Neural progenitor cell (in vitro differentiated cells): ENCODE results near the gene MTG2. TPM values are rescaled to one million over a fixed set of nuclear protein-coding genes. Genes with fewer than 3 reads are reported as not detected.

Experiments used
- DNase-seq: peaks from one replicate; pipeline ENCODE4 v3.0.0-alpha.2; 2016; ENCODE audit warnings: low spot score
- H2AFZ ChIP-seq: fragments of 200-600 bp; sonication (generic); replicated peaks from 2 replicates; pipeline ENCODE4 v1.6.1; 2016; ENCODE audit warnings: antibody characterized with exemption
- H3F3A ChIP-seq: fragments of 200-600 bp; sonication (generic); 2 replicates; pipeline ENCODE4 v1.6.1; 2016; ENCODE audit warnings: antibody characterized with exemption, low read depth
- H3K27ac ChIP-seq: fragments of 200-600 bp; sonication (generic); 2 replicates; pipeline ENCODE4 v1.5.1; 2016; ENCODE audit warnings: mild to moderate bottlenecking
- H3K27me3 ChIP-seq: fragments of 200-600 bp; sonication (generic); 2 replicates; pipeline ENCODE4 v1.6.1; 2016; ENCODE audit warnings: mild to moderate bottlenecking, moderate library complexity
- H3K36me3 ChIP-seq: fragments of 200-600 bp; sonication (generic); 2 replicates; pipeline ENCODE4 v1.5.1; 2016
- H3K4me1 ChIP-seq: fragments of 200-600 bp; sonication (generic); 2 replicates; pipeline ENCODE4 v1.6.1; 2016; ENCODE audit warnings: mixed run types
- H3K4me2 ChIP-seq: fragments of 200-600 bp; sonication (generic); 2 replicates; pipeline ENCODE4 v1.6.1; 2016
- H3K4me3 ChIP-seq: fragments of 200-600 bp; sonication (generic); 2 replicates; pipeline ENCODE4 v1.5.1; 2016
- H3K79me2 ChIP-seq: fragments of 200-600 bp; sonication (generic); 2 replicates; pipeline ENCODE4 v1.6.1; 2016; ENCODE audit warnings: low read depth
- H3K9ac ChIP-seq: fragments of 200-600 bp; sonication (generic); 2 replicates; pipeline ENCODE4 v1.6.1; 2016
- H3K9me3 ChIP-seq: fragments of 200-600 bp; sonication (generic); 2 replicates; pipeline ENCODE4 v1.5.1; 2016; ENCODE audit warnings: low read depth
- H4K20me1 ChIP-seq: fragments of 200-600 bp; sonication (generic); 2 replicates; pipeline ENCODE4 v1.6.1; 2016; ENCODE audit warnings: low read depth
- H3K27ac Mint-ChIP-seq: 3 replicates; pipeline ENCODE4 v1.8.0; 2021; ENCODE audit warnings: mixed read lengths
- H3K27me3 Mint-ChIP-seq: 2 replicates; pipeline ENCODE4 v1.8.0; 2022; ENCODE audit warnings: low read depth, mild to moderate bottlenecking, inconsistent platforms, moderate library complexity, mixed read lengths; ENCODE audit not compliant: insufficient read depth
- H3K36me3 Mint-ChIP-seq: 3 replicates; pipeline ENCODE4 v1.8.0; 2021; ENCODE audit warnings: mixed read lengths
- H3K4me1 Mint-ChIP-seq: 3 replicates; pipeline ENCODE4 v1.8.0; 2021; ENCODE audit warnings: mixed read lengths
- H3K4me3 Mint-ChIP-seq: 3 replicates; pipeline ENCODE4 v1.8.0; 2021; ENCODE audit warnings: mild to moderate bottlenecking, moderate library complexity, mixed read lengths
- H3K9me3 Mint-ChIP-seq: 3 replicates; pipeline ENCODE4 v1.8.0; 2020; ENCODE audit warnings: mixed read lengths
- CTCF ChIP-seq: fragments of 200-600 bp; sonication (generic); IDR thresholded peaks from 2 replicates; pipeline ENCODE4 v1.5.1; 2017; ENCODE audit warnings: antibody characterized with exemption, mild to moderate bottlenecking
- EZH2 ChIP-seq: fragments of 200-600 bp; sonication (generic); IDR thresholded peaks from 2 replicates; pipeline ENCODE4 v1.6.1; 2017; ENCODE audit warnings: antibody characterized with exemption, mild to moderate bottlenecking, moderate library complexity
- EZH2phosphoT487 ChIP-seq: fragments of 200-600 bp; sonication (generic); IDR thresholded peaks from 2 replicates; pipeline ENCODE4 v1.6.1; 2017; ENCODE audit warnings: antibody characterized with exemption
- total RNA-seq: library from RNA; depleted of rRNA; stranded (reverse); fragments of >200 nt; gene quantifications from 2 replicates; pipeline ENCODE4 v1.2.3, GENCODE V29; 2015; ENCODE audit warnings: low replicate concordance

Gene MTG2
- total RNA-seq, 1 donor from 2014 or later, result 16.2 TPM

GRCh38 chr20:62222972-62223371 is 40.1 kb downstream of the MTG2 start:
- H3K9me3 ChIP-seq, result no peaks in the 10 kb centered on the region
- peaks cover 13% of the 10 kb centered on the region for H3K4me1 Mint-ChIP-seq
- H3K9me3 Mint-ChIP-seq, result no peaks in the 10 kb centered on the region
- H3K79me2 ChIP-seq, result no peaks in the 10 kb centered on the region
- DNase-seq, result no peak
- no peak overlapping the region for H3K27ac ChIP-seq
- no peak overlapping the region for H3K4me3 ChIP-seq
- peaks cover 32% of the 10 kb centered on the region for H3K27me3 Mint-ChIP-seq
- H3F3A ChIP-seq, result peaks cover 24% of the 10 kb centered on the region
- H2AFZ ChIP-seq, result no peak overlapping the region
- TF ChIP-seq EZH2 (no peak), EZH2phosphoT487 (no peak), CTCF (no peak)
- H4K20me1 ChIP-seq, result peaks cover 33% of the 10 kb centered on the region
- peaks cover 30% of the 10 kb centered on the region for H3K4me1 ChIP-seq
- H3K27me3 ChIP-seq, result peaks cover 82% of the 10 kb centered on the region
- no peak overlapping the region for H3K9ac ChIP-seq
- no peaks in the 10 kb centered on the region for H3K36me3 ChIP-seq
- H3K36me3 Mint-ChIP-seq, result no peaks in the 10 kb centered on the region
- no peak overlapping the region for H3K27ac Mint-ChIP-seq
- no peak overlapping the region for H3K4me2 ChIP-seq
- H3K4me3 Mint-ChIP-seq, result no peak overlapping the region

GRCh38 chr20:62223571-62223970 is 40.7 kb downstream of the MTG2 start:
- peaks cover 28% of the 10 kb centered on the region for H3K27me3 Mint-ChIP-seq
- peaks cover 76% of the 10 kb centered on the region for H3K27me3 ChIP-seq

GRCh38 chr20:62224113-62224855 is 41.5 kb downstream of the MTG2 start:
- Mint-ChIP-seq H3K27me3 (peaks cover 22% of the 10 kb centered on the region), H3K4me3 (no peak overlapping the region), H3K9me3 (no peaks in the 10 kb centered on the region), H3K36me3 (no peaks in the 10 kb centered on the region), H3K27ac (peak overlapping the region; percentile 93), H3K4me1 (peaks cover 5% of the 10 kb centered on the region)
- H3K27me3 ChIP-seq, result peaks cover 69% of the 10 kb centered on the region
- H3K4me3 ChIP-seq, result no peak overlapping the region
- H3K36me3 ChIP-seq, result no peaks in the 10 kb centered on the region
- H3K79me2 ChIP-seq, result no peaks in the 10 kb centered on the region
- TF ChIP-seq CTCF (no peak), EZH2phosphoT487 (no peak), EZH2 (no peak)
- H3K4me2 ChIP-seq, result no peak overlapping the region
- H2AFZ ChIP-seq, result no peak overlapping the region
- H3F3A ChIP-seq, result peaks cover 20% of the 10 kb centered on the region
- H4K20me1 ChIP-seq, result peaks cover 20% of the 10 kb centered on the region
- no peak overlapping the region for H3K9ac ChIP-seq
- no peak overlapping the region for H3K27ac ChIP-seq
- H3K4me1 ChIP-seq, result peaks cover 20% of the 10 kb centered on the region
- DNase-seq, result no peak
- no peaks in the 10 kb centered on the region for H3K9me3 ChIP-seq

More at GRCh38 chr20:62223571-62223970, 40.7 kb downstream of the MTG2 start:
- Histone ChIP-seq H3F3A (peaks cover 24% of the 10 kb centered on the region), H3K4me3 (no peak overlapping the region), H3K9ac (no peak overlapping the region), H3K79me2 (no peaks in the 10 kb centered on the region), H3K4me1 (peaks cover 25% of the 10 kb centered on the region), H2AFZ (no peak overlapping the region), H3K4me2 (no peak overlapping the region), H4K20me1 (peaks cover 27% of the 10 kb centered on the region), H3K36me3 (no peaks in the 10 kb centered on the region), H3K9me3 (no peaks in the 10 kb centered on the region), H3K27ac (no peak overlapping the region)
- H3K36me3 Mint-ChIP-seq, result no peaks in the 10 kb centered on the region
- H3K4me1 Mint-ChIP-seq, result peaks cover 10% of the 10 kb centered on the region
- no peak overlapping the region for H3K27ac Mint-ChIP-seq
- H3K4me3 Mint-ChIP-seq, result no peak overlapping the region
- TF ChIP-seq CTCF (no peak), EZH2 (no peak), EZH2phosphoT487 (no peak)
- H3K9me3 Mint-ChIP-seq, result no peaks in the 10 kb centered on the region
- no peak for DNase-seq
